ENCODE measurements around the gene EPHB6. TPM values are rescaled to one million over a fixed set of nuclear protein-coding genes. Genes with fewer than 3 reads are reported as not detected.

The EPHB6 gene
- total RNA-seq, 6 donors from 2014 or later, result 5.7 to 34.6 (median 10.0) TPM

DNA sequence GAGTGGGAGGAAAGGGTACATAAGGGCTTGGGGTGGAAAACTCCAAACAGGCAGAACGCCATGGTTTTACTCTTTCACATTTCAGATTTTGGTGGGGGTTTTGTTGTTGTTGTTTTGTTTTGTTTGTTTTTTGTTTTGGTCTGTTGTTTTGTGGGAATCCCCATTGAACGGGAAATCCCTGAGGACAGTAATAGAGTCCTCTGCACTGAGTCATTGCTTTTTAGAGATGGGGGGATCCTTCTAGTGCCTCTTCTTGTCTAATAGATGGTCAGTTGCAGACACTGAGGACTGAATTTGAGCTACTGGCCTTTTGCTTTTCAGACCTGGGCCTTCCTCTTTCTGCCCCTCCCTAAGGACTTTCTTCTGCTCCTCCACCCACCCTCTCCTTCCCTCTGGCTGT, 58.7 kb downstream of the EPHB6 start:
- no peak overlapping the region for H3K27ac ChIP-seq
- H3K4me1 ChIP-seq, result peaks cover 0 to 4% (median 0%) of the 10 kb centered on the region in 4 donors
- no peak for TF ChIP-seq EP300 (IDR thresholded peaks at IDR 0.05)
- TF ChIP-seq POLR2AphosphoS5 (IDR thresholded peaks at IDR 0.05), result no peak
- H3K36me3 ChIP-seq, result no peaks in the 10 kb centered on the region
- no peaks in the 10 kb centered on the region for H3K27me3 ChIP-seq
- 76 to 85% methylated on average over 2 of the region's 2 CpGs for WGBS, 2 donors
- no peaks in the 10 kb centered on the region for H3K9me3 ChIP-seq
- DNase-seq (no peak), ATAC-seq (ENCODE audit: low FRiP score in 2 of 2) (no peak)
- no peak overlapping the region for H3K4me3 ChIP-seq

DNA sequence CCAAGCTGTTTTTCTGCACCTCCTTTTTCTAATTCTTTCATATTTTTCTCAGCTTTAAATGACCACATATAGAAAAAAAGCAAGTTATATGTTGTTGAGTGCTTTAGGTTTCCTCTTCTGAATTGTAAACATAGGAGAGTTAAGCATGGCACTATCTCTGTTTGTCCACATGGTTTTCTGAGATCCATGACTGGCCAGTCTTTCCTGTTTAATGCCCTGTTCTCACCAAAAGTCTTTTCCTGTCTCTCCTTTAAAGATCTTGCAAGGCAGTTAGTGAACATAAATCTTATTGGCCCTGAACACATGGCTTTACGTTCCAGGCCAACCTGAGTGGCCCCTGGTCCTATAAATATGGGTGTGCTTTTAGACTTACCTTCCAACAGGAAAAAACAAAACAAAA, 59.2 kb downstream of the EPHB6 start:
- H3K4me3 ChIP-seq, result no peak overlapping the region
- 52 to 54% methylated on average over 1 of the region's 1 CpG for WGBS, 2 donors
- ATAC-seq (ENCODE audit: low FRiP score in 2 of 2) (no peak), DNase-seq (no peak)
- no peak overlapping the region for H3K27ac ChIP-seq
- peaks cover 0 to 4% (median 0%) of the 10 kb centered on the region in 4 donors for H3K4me1 ChIP-seq
- H3K36me3 ChIP-seq, result no peaks in the 10 kb centered on the region
- TF ChIP-seq, protein P1, sequence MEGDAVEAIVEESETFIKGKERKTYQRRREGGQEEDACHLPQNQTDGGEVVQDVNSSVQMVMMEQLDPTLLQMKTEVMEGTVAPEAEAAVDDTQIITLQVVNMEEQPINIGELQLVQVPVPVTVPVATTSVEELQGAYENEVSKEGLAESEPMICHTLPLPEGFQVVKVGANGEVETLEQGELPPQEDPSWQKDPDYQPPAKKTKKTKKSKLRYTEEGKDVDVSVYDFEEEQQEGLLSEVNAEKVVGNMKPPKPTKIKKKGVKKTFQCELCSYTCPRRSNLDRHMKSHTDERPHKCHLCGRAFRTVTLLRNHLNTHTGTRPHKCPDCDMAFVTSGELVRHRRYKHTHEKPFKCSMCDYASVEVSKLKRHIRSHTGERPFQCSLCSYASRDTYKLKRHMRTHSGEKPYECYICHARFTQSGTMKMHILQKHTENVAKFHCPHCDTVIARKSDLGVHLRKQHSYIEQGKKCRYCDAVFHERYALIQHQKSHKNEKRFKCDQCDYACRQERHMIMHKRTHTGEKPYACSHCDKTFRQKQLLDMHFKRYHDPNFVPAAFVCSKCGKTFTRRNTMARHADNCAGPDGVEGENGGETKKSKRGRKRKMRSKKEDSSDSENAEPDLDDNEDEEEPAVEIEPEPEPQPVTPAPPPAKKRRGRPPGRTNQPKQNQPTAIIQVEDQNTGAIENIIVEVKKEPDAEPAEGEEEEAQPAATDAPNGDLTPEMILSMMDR (IDR thresholded peaks at IDR 0.05), result no peak
- TF ChIP-seq EP300 (IDR thresholded peaks at IDR 0.05), result no peak
- TF ChIP-seq POLR2A (IDR thresholded peaks at IDR 0.05), result no peak
- TF ChIP-seq POLR2AphosphoS5 (IDR thresholded peaks at IDR 0.05), result no peak
- no peaks in the 10 kb centered on the region for H3K9me3 ChIP-seq
- H3K27me3 ChIP-seq, result no peaks in the 10 kb centered on the region

DNA sequence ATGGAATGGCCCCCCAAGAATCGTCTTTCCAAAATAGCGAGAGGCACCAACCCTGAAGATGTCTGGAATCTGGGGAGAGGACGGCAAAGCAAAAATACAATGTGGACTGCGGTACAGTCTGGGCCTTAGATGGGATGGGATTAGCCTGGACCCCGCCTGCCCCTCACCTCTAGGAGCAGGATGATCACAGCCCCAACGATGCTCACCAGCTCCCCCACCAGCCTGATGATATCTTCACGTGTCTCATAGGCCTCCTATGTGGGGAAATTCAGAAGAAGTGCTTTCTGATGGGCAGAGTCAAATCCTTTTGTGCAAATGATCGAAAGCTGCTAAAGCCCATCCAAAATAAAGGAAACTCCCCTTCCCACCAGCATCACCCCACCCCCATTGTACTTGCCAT, 60.4 kb downstream of the EPHB6 start:
- ATAC-seq (ENCODE audit: low FRiP score in 2 of 2), result no peak
- no peaks in the 10 kb centered on the region for H3K27me3 ChIP-seq
- DNase-seq, result no peak
- H3K9me3 ChIP-seq, result no peaks in the 10 kb centered on the region
- H3K4me1 ChIP-seq, result peaks cover 0 to 3% (median 0%) of the 10 kb centered on the region in 4 donors
- H3K4me3 ChIP-seq, result no peak overlapping the region
- H3K27ac ChIP-seq, result no peak overlapping the region
- 86 to 88% methylated on average over 8 of the region's 8 CpGs for WGBS, 2 donors
- TF ChIP-seq POLR2A (IDR thresholded peaks at IDR 0.05) (no peak), EP300 (IDR thresholded peaks at IDR 0.05) (no peak), POLR2AphosphoS5 (IDR thresholded peaks at IDR 0.05) (no peak)
- TF ChIP-seq, protein P1 (IDR thresholded peaks at IDR 0.05), result no peak
- H3K36me3 ChIP-seq, result no peaks in the 10 kb centered on the region

DNA sequence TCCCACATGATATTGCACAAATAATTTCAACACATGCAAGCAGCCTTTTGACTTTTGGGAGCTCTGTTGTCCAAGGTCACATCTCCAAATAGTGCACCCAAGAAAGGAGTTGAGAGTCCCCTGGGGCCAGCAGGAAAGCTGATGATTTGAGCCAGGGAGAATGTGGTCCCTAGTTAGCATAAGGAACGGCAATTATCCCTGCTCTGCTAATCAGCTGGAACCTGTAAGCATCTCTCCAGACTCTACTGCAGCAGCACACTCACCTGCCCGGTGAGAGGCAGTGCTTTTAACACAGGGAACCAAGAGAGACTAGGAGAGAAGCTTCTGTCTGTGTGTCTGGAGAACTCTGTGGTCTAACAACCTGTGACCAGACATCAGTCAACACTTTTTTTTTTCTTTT, 61.6 kb downstream of the EPHB6 start:
- Histone ChIP-seq H3K27ac (no peak overlapping the region), H3K4me3 (no peak overlapping the region), H3K36me3 (no peaks in the 10 kb centered on the region), H3K27me3 (no peaks in the 10 kb centered on the region), H3K9me3 (no peaks in the 10 kb centered on the region), H3K4me1 (no peaks in the 10 kb centered on the region)
- WGBS, 2 donors, result 69 to 70% methylated on average over 2 of the region's 2 CpGs
- DNase-seq, result no peak
- TF ChIP-seq, protein P1 (IDR thresholded peaks at IDR 0.05), result no peak
- TF ChIP-seq POLR2AphosphoS5 (IDR thresholded peaks at IDR 0.05) (no peak), EP300 (IDR thresholded peaks at IDR 0.05) (no peak), POLR2A (IDR thresholded peaks at IDR 0.05) (no peak)
- no peak for ATAC-seq (ENCODE audit: low FRiP score in 2 of 2)

DNA sequence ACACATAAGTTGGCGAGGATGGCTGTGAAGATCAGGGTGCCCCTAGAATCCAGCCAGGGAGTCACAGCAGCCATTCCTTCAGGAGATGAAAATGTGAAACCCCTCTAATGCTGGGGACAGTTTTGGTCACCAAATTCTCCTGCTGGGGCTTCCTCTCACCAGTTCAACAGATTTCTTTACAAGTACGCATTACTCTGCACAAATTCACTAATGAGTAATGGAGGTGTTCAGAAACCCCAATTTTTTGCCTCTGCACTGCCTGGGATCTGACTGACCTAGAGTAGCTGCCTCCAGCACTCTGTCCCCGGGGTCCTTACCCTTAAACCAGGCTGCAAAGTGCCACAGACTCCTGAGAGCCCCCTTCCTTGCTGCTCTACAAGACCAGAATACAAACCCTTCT, 62.6 kb downstream of the EPHB6 start:
- no peak for ATAC-seq (ENCODE audit: low FRiP score in 2 of 2)
- H3K4me1 ChIP-seq, result no peaks in the 10 kb centered on the region
- no peaks in the 10 kb centered on the region for H3K9me3 ChIP-seq
- no peak overlapping the region for H3K4me3 ChIP-seq
- no peaks in the 10 kb centered on the region for H3K27me3 ChIP-seq
- no peak for DNase-seq
- WGBS, 2 donors, result 78 to 81% methylated on average over 3 of the region's 3 CpGs
- H3K36me3 ChIP-seq, result no peaks in the 10 kb centered on the region
- H3K27ac ChIP-seq, result no peak overlapping the region
- TF ChIP-seq, protein P1 (IDR thresholded peaks at IDR 0.05), result no peak
- TF ChIP-seq POLR2AphosphoS5 (IDR thresholded peaks at IDR 0.05) (no peak), POLR2A (IDR thresholded peaks at IDR 0.05) (no peak), EP300 (IDR thresholded peaks at IDR 0.05) (no peak)

Data from upper lobe of left lung (tissue), 6 donors.